Nephron (organoid): ENCODE data around the gene PLEKHO2.

ENCODE experiments used
- H3K27ac Mint-ChIP-seq, 3 experiments: 2 replicates each; pipeline ENCODE4 v1.8.0; 2020; ENCODE audit warnings: mixed read lengths in 3 of 3, mild to moderate bottlenecking in 2 of 3, moderate library complexity in 1 of 3
- H3K27me3 Mint-ChIP-seq: 2 replicates; pipeline ENCODE4 v1.8.0; 2021; ENCODE audit warnings: low read depth, mild to moderate bottlenecking, moderate library complexity, mixed read lengths
- H3K36me3 Mint-ChIP-seq: 2 replicates; pipeline ENCODE4 v1.8.0; 2020; ENCODE audit warnings: low read depth, mixed read lengths
- H3K4me1 Mint-ChIP-seq: 2 replicates; pipeline ENCODE4 v1.8.0; 2020; ENCODE audit warnings: mixed read lengths
- H3K4me3 Mint-ChIP-seq, 3 experiments: 2 replicates each; pipeline ENCODE4 v1.8.0; 2020; ENCODE audit warnings: mild to moderate bottlenecking in 3 of 3, mixed read lengths in 3 of 3, moderate library complexity in 2 of 3
- H3K9me3 Mint-ChIP-seq: 2 replicates; pipeline ENCODE4 v1.8.0; 2020; ENCODE audit warnings: mixed read lengths
- TF ChIP-seq, protein P1 (sequence below), 3 experiments: fragments of 200-600 bp; sonication (generic); IDR thresholded peaks; one replicate each; pipeline ENCODE4 v1.5.0; 2021; ENCODE audit warnings: antibody characterized with exemption in 3 of 3; ENCODE audit not compliant: unreplicated experiment in 3 of 3

PLEKHO2 gene

GRCh38 chr15:64911311-64912186 lies 69.8 kb downstream of the PLEKHO2 start, which contains the start of gene ANKDD1A:
Gene ANKDD1A, plus strand, starts transcription at chr15:64911902. Its CDS starts 29 bp downstream, at chr15:64911931.
- peak within 1 kb of the TSS in 2 of 3 experiments; percentile 9 to 30 for H3K27ac Mint-ChIP-seq
- TF ChIP-seq, protein P1, sequence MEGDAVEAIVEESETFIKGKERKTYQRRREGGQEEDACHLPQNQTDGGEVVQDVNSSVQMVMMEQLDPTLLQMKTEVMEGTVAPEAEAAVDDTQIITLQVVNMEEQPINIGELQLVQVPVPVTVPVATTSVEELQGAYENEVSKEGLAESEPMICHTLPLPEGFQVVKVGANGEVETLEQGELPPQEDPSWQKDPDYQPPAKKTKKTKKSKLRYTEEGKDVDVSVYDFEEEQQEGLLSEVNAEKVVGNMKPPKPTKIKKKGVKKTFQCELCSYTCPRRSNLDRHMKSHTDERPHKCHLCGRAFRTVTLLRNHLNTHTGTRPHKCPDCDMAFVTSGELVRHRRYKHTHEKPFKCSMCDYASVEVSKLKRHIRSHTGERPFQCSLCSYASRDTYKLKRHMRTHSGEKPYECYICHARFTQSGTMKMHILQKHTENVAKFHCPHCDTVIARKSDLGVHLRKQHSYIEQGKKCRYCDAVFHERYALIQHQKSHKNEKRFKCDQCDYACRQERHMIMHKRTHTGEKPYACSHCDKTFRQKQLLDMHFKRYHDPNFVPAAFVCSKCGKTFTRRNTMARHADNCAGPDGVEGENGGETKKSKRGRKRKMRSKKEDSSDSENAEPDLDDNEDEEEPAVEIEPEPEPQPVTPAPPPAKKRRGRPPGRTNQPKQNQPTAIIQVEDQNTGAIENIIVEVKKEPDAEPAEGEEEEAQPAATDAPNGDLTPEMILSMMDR (IDR thresholded peaks at IDR 0.05; ENCODE audit: unreplicated experiment in 3 of 3) = no peak
- H3K36me3 Mint-ChIP-seq = no peaks in the 10 kb centered on the region
- peak within 1 kb of the TSS; percentile 79 to 87 (median 80) for H3K4me3 Mint-ChIP-seq
- H3K4me1 Mint-ChIP-seq = peaks cover 21% of the 10 kb centered on the region
- H3K27me3 Mint-ChIP-seq = peaks cover 5% of the 10 kb centered on the region
- no peaks in the 10 kb centered on the region for H3K9me3 Mint-ChIP-seq

DNA sequence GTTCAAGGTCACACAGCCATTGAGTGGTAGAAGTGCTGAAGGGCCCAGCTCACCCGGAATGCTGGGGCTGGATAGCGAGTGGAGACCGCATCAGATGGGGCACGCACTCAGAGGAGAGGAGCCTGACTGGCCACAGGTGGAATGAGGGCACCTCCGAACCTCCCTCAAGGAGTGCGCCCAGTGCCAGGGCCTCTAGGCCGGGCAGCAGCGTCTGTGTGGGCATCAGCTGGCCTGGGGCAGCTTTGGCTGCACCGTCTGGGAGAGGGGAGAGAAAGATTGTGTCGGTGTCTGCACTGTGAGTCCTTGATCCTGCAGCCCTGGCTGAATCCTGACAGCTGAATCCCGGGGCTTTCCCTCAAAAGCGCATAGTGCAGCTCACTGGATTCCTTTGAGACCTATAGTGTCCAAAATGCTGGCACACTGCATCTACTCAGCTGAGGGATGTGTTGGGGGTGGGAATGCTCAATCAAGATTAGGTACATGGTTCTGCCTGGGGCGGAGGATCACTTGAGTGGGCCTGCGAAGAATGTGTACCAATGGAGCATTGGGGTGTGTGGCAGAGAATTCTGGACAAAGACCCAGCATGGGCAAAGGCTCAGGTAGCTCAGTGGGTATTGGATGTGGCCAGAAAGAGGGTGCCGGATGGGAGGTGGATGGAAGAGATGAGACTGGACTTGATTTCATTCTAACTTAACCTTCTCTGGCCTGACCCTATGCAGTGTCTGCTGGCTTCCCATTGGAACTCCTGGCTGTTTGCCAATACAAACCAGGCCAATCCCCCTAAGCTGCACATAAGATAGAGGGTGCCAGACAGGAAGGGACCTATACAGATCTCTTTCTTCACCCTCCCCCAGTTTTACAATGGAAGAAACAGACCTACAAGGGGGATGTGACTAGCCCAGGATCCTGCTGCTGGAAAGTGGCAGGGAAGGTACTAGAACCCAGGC lies 70.9 kb downstream of the PLEKHO2 start:
- TF ChIP-seq, protein P1 (IDR thresholded peaks at IDR 0.05; ENCODE audit: unreplicated experiment in 3 of 3) = no peak
- H3K4me1 Mint-ChIP-seq = peaks cover 21% of the 10 kb centered on the region
- H3K9me3 Mint-ChIP-seq = no peaks in the 10 kb centered on the region
- no peak overlapping the region for H3K27ac Mint-ChIP-seq
- H3K27me3 Mint-ChIP-seq = peaks cover 5% of the 10 kb centered on the region
- peak overlapping the region; percentile 76 to 83 (median 79) for H3K4me3 Mint-ChIP-seq
- H3K36me3 Mint-ChIP-seq = no peaks in the 10 kb centered on the region

- no peaks in the 10 kb centered on the region for H3K9me3 Mint-ChIP-seq
- no peak overlapping the region for H3K27ac Mint-ChIP-seq
- H3K27me3 Mint-ChIP-seq = peaks cover 5% of the 10 kb centered on the region
- no peak overlapping the region for H3K4me3 Mint-ChIP-seq
- TF ChIP-seq, protein P1 (IDR thresholded peaks at IDR 0.05; ENCODE audit: unreplicated experiment in 3 of 3) = no peak
- no peaks in the 10 kb centered on the region for H3K36me3 Mint-ChIP-seq
- peaks cover 17% of the 10 kb centered on the region for H3K4me1 Mint-ChIP-seq
Measured at GRCh38 chr15:64915518-64916227, 74.0 kb downstream of the PLEKHO2 start.

DNA sequence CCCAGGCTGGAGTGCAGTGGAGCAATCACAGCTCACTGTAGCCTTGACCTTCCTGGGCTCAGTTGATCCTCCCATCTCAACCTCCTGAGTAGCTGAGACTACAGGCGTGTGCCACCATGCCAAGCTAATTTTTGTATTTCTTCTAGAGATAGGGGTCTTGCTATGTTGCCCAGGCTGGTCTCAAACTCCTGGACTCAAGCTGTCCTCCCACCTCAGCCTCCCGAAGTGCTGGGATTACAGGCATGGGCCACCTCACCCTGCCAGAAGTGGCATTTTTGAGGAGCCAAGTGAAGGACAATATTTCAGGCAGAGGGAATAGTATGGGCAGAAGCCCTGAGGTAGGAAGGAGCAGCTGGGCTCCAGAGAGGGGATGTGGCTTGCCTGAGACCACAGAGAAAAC lies 74.7 kb downstream of the PLEKHO2 start:
- TF ChIP-seq, protein P1 (IDR thresholded peaks at IDR 0.05; ENCODE audit: unreplicated experiment in 3 of 3) = no peak
- H3K27ac Mint-ChIP-seq = peak overlapping the region in 1 of 3 experiments; percentile 37

GRCh38 chr15:64917211-64917610 lies 75.5 kb downstream of the PLEKHO2 start:
- Mint-ChIP-seq H3K27ac (peak overlapping the region in 2 of 3 experiments; percentile 59 to 62), H3K9me3 (no peaks in the 10 kb centered on the region)

More for the DNA sequence above, 74.7 kb downstream of the PLEKHO2 start:
- H3K4me3 Mint-ChIP-seq = no peak overlapping the region
- H3K36me3 Mint-ChIP-seq = no peaks in the 10 kb centered on the region
- H3K4me1 Mint-ChIP-seq = peaks cover 11% of the 10 kb centered on the region
- peaks cover under 1% of the 10 kb centered on the region for H3K27me3 Mint-ChIP-seq
- H3K9me3 Mint-ChIP-seq = no peaks in the 10 kb centered on the region

More at GRCh38 chr15:64917211-64917610, 75.5 kb downstream of the PLEKHO2 start:
- peaks cover 13% of the 10 kb centered on the region for H3K4me1 Mint-ChIP-seq
- H3K27me3 Mint-ChIP-seq = no peaks in the 10 kb centered on the region
- no peaks in the 10 kb centered on the region for H3K36me3 Mint-ChIP-seq
- TF ChIP-seq, protein P1 (IDR thresholded peaks at IDR 0.05; ENCODE audit: unreplicated experiment in 3 of 3) = no peak
- no peak overlapping the region for H3K4me3 Mint-ChIP-seq
